CD14-positive monocyte (primary cell): Measurements from ENCODE around the gene KRT74. TPM values are rescaled to one million over a fixed set of nuclear protein-coding genes. Genes with fewer than 3 reads are reported as not detected.
A peak's percentile ranks its signal among the peaks of the same experiment; 100 is the strongest.

Source experiments
- DNase-seq, 3 donors: peaks; one replicate each; pipeline ENCODE4 v3.0.0-alpha.2; 2011 to 2022
- H2AFZ ChIP-seq: 2 replicates; pipeline ENCODE4 v1.6.0; 2012; ENCODE audit warnings: mild to moderate bottlenecking, low read depth, low read length, inconsistent platforms; ENCODE audit not compliant: insufficient read depth, poor library complexity, severe bottlenecking
- H3K27ac ChIP-seq, 2 donors: 1 replicate in 1 of 2; 2 replicates in 1 of 2; pipeline ENCODE4 v1.5.1; 2012 to 2013; ENCODE audit warnings: low read length in 2 of 2, control low read depth in 1 of 2, inconsistent platforms in 1 of 2, low read depth in 1 of 2, mild to moderate bottlenecking in 1 of 2
- H3K27me3 ChIP-seq, 2 donors: one replicate each; pipeline versions ENCODE4 v1.6.0 to v1.6.1; 2011 to 2013; ENCODE audit warnings: low read length in 2 of 2; ENCODE audit not compliant: control insufficient read depth in 2 of 2, insufficient read depth in 2 of 2
- H3K36me3 ChIP-seq, 2 donors: replicated peaks in 1 of 2; 1 replicate in 1 of 2; 2 replicates in 1 of 2; pipeline versions ENCODE4 v1.5.1 to v1.6.1; 2012 to 2013; ENCODE audit warnings: low read length in 2 of 2, control low read depth in 1 of 2, inconsistent platforms in 1 of 2, mild to moderate bottlenecking in 1 of 2; ENCODE audit not compliant: insufficient read depth in 2 of 2, control insufficient read depth in 1 of 2
- H3K4me1 ChIP-seq, 2 donors: 1 replicate in 1 of 2; 2 replicates in 1 of 2; pipeline versions ENCODE4 v1.5.1 to v1.6.1; 2012 to 2013; ENCODE audit warnings: low read length in 2 of 2, control low read depth in 1 of 2, inconsistent platforms in 1 of 2, mild to moderate bottlenecking in 1 of 2, moderate library complexity in 1 of 2; ENCODE audit not compliant: insufficient read depth in 2 of 2, control insufficient read depth in 1 of 2
- H3K4me2 ChIP-seq: replicated peaks from 2 replicates; pipeline ENCODE3; 2012; ENCODE audit warnings: low read length, moderate library complexity, mild to moderate bottlenecking; ENCODE audit not compliant: poor library complexity, severe bottlenecking; ENCODE audit errors: extremely low read depth
- H3K4me3 ChIP-seq, 3 experiments: fragments of 200-600 bp in 1 of 3; sonication (generic) in 1 of 3; replicated peaks in 1 of 3; 1 replicate in 2 of 3; 2 replicates in 1 of 3; pipeline ENCODE4 v1.5.1; 2011 to 2013; ENCODE audit warnings: low read length in 3 of 3, mild to moderate bottlenecking in 3 of 3, control low read depth in 2 of 3, low read depth in 2 of 3, inconsistent platforms in 1 of 3, moderate library complexity in 1 of 3
- H3K79me2 ChIP-seq: 2 replicates; pipeline ENCODE4 v1.6.0; 2012; ENCODE audit warnings: mild to moderate bottlenecking, control low read depth, inconsistent platforms, low read length, moderate library complexity; ENCODE audit not compliant: insufficient read depth
- H3K9ac ChIP-seq: 2 replicates; pipeline ENCODE4 v1.6.0; 2017; ENCODE audit warnings: low read length, mild to moderate bottlenecking; ENCODE audit not compliant: insufficient read depth, poor library complexity, severe bottlenecking
- H3K9me3 ChIP-seq, 2 donors: replicated peaks in 1 of 2; 1 replicate in 1 of 2; 2 replicates in 1 of 2; pipeline versions ENCODE4 v1.5.1 to v1.6.1; 2012 to 2013; ENCODE audit warnings: low read length in 2 of 2, control low read depth in 1 of 2; ENCODE audit not compliant: control insufficient read depth in 1 of 2, insufficient read depth in 1 of 2
- H4K20me1 ChIP-seq: 2 replicates; pipeline ENCODE4 v1.6.0; 2012; ENCODE audit warnings: mild to moderate bottlenecking, low read length, control low read depth, moderate library complexity; ENCODE audit not compliant: insufficient read depth
- H3K27ac Mint-ChIP-seq, 7 donors: one replicate each; pipeline ENCODE4 v1.8.0; 2020; ENCODE audit warnings: mild to moderate bottlenecking in 7 of 7, mixed read lengths in 7 of 7, moderate library complexity in 6 of 7, inconsistent platforms in 2 of 7
- H3K27me3 Mint-ChIP-seq, 3 donors: one replicate each; pipeline ENCODE4 v1.8.0; 2021 to 2022; ENCODE audit warnings: low read depth in 3 of 3, mild to moderate bottlenecking in 3 of 3, mixed read lengths in 3 of 3, moderate library complexity in 3 of 3, inconsistent platforms in 1 of 3
- H3K36me3 Mint-ChIP-seq, 2 donors: one replicate each; pipeline ENCODE4 v1.8.0; 2020; ENCODE audit warnings: mixed read lengths in 2 of 2, inconsistent platforms in 1 of 2, mild to moderate bottlenecking in 1 of 2
- H3K4me1 Mint-ChIP-seq: one replicate; pipeline ENCODE4 v1.8.0; 2020; ENCODE audit warnings: mild to moderate bottlenecking, mixed read lengths
- H3K4me3 Mint-ChIP-seq, 2 donors: one replicate each; pipeline ENCODE4 v1.8.0; 2020; ENCODE audit warnings: mild to moderate bottlenecking in 2 of 2, mixed read lengths in 2 of 2, moderate library complexity in 1 of 2
- H3K9me3 Mint-ChIP-seq, 7 donors: one replicate each; pipeline ENCODE4 v1.8.0; 2020 to 2022; ENCODE audit warnings: mixed read lengths in 7 of 7, mild to moderate bottlenecking in 6 of 7, moderate library complexity in 6 of 7, inconsistent platforms in 2 of 7
- CTCF ChIP-seq: fragments of 200-600 bp; IDR thresholded peaks from one replicate; pipeline ENCODE4 v1.8.0; 2022; ENCODE audit warnings: antibody characterized with exemption, mild to moderate bottlenecking
- WGBS: methylation state at CpG from one replicate; pipeline ENCODE4 v1.1.5; 2013; ENCODE audit warnings: missing lambda C conversion rate; ENCODE audit not compliant: insufficient coverage; 5-methylcytosine and 5-hydroxymethylcytosine counted together
- intact Hi-C, 2 donors: fragments of 100-400 bp; cut with micrococcal nuclease; formaldehyde crosslinking; loops; one replicate each; pipeline versions ENCODE4 v1.15.0 to v1.15.1; 2023
- polyA plus RNA-seq, 3 donors: library from polyadenylated mRNA; depleted of rRNA in 1 of 3; unstranded in 2 of 3; stranded (reverse) in 1 of 3; fragments of 300-500 nt in 2 of 3; fragments of >200 nt in 1 of 3; fragmentation: Illumina TruSeq in 2 of 3; gene quantifications; 1 replicate in 2 of 3; 2 replicates in 1 of 3; pipeline ENCODE4 v1.2.3, GENCODE V29; 2012 to 2021

KRT74 gene
- polyA plus RNA-seq, 3 donors = not detected

DNA sequence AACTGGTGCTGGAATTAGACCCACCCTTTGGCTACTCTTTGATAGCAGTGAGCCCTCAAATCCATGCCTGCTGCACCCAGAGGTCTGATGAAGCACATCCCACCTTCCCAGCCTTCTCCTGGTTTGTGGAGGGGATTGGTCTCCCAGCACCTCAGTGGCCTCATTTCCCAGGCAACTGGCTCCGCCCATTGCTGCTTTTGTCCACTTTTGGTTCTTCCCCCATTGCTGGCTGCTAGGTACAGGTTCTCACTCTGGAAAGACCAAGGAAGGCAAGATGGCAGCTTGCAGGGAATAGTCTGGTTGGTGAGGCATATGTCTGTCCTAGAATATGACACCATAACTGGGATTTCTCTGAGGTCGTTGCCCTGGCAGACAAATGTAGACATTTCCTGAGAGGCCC, 43.3 kb downstream of the KRT74 start:
- Histone ChIP-seq H3K9me3 (no peaks in the 10 kb centered on the region), H3K4me1 (peaks cover 10 to 18% of the 10 kb centered on the region in 2 donors), H2AFZ (no peak overlapping the region), H3K79me2 (no peaks in the 10 kb centered on the region), H3K27ac (no peak overlapping the region), H3K27me3 (no peaks in the 10 kb centered on the region), H3K4me3 (no peak overlapping the region), H3K9ac (no peak overlapping the region), H4K20me1 (no peaks in the 10 kb centered on the region), H3K4me2 (no peak overlapping the region), H3K36me3 (no peaks in the 10 kb centered on the region)
- Mint-ChIP-seq H3K9me3 (peaks cover 0 to 1% (median 0%) of the 10 kb centered on the region in 7 donors), H3K27ac (peak overlapping the region in 2 of 7 donors; percentile 46 to 66), H3K36me3 (no peaks in the 10 kb centered on the region), H3K4me3 (no peak overlapping the region), H3K4me1 (peaks cover 14% of the 10 kb centered on the region), H3K27me3 (peaks cover 0 to 6% (median 0%) of the 10 kb centered on the region in 3 donors)
- no CpG with 5 or more reads among the region's 2 CpGs for WGBS
- DNase-seq = no peak
- intact Hi-C loops = no loop called here
- no peak for TF ChIP-seq CTCF

GRCh38 chr12:52529846-52530245, 43.8 kb downstream of the KRT74 start:
- intact Hi-C loops = no loop called here
- H3K9ac ChIP-seq = no peak overlapping the region
- H3K27me3 ChIP-seq = no peaks in the 10 kb centered on the region
- 100% methylated on average over 1 of the region's 9 CpGs for WGBS
- Mint-ChIP-seq H3K27me3 (peaks cover 0 to 6% (median 0%) of the 10 kb centered on the region in 3 donors), H3K4me3 (no peak overlapping the region), H3K9me3 (peaks cover 0 to 1% (median 0%) of the 10 kb centered on the region in 7 donors), H3K4me1 (peaks cover 14% of the 10 kb centered on the region), H3K27ac (peak overlapping the region in 2 of 7 donors; percentile 14 to 47), H3K36me3 (no peaks in the 10 kb centered on the region)
- H4K20me1 ChIP-seq = no peaks in the 10 kb centered on the region
- H3K4me2 ChIP-seq = no peak overlapping the region
- H3K79me2 ChIP-seq = no peaks in the 10 kb centered on the region
- H3K4me1 ChIP-seq = peaks cover 10 to 18% of the 10 kb centered on the region in 2 donors
- H3K27ac ChIP-seq = no peak overlapping the region
- no peaks in the 10 kb centered on the region for H3K36me3 ChIP-seq
- no peak for TF ChIP-seq CTCF
- no peak overlapping the region for H2AFZ ChIP-seq
- DNase-seq = no peak
- no peak overlapping the region for H3K4me3 ChIP-seq
- no peaks in the 10 kb centered on the region for H3K9me3 ChIP-seq
